HG03095 (cell line): ENCODE data around the gene TRIM52.
A peak's percentile ranks its signal among the peaks of the same experiment; 100 is the strongest.
"Not testable (repeated sequence)": the region's sequence is repeated elsewhere in the genome, so short reads cannot be mapped to it uniquely, and the experiment has no call there.

Experiments used
- ATAC-seq: cut with Tn5 transposase; IDR thresholded peaks from one replicate; pipeline ENCODE4 v1.9.1; 2021; ENCODE audit warnings: moderate library complexity; ENCODE audit not compliant: unreplicated experiment

Gene TRIM52

GRCh38 chr5:181260720-181261319 lies at the start of gene TRIM52:
Gene TRIM52, minus strand, starts transcription at chr5:181261143. Its CDS starts 330 bp downstream, at chr5:181260813.
- ATAC-seq = peak; percentile 73

GRCh38 chr5:181287331-181287730 lies 26.4 kb upstream of the TRIM52 start:
- not testable (repeated sequence) for ATAC-seq

GRCh38 chr5:181285962-181286705 lies 25.2 kb upstream of the TRIM52 start:
- not testable (repeated sequence) for ATAC-seq

GRCh38 chr5:181283841-181284755 lies 23.2 kb upstream of the TRIM52 start:
- not testable (repeated sequence) for ATAC-seq

GRCh38 chr5:181283347-181283746 lies 22.4 kb upstream of the TRIM52 start:
- ATAC-seq = no peak

GRCh38 chr5:181282874-181283273 lies 21.9 kb upstream of the TRIM52 start:
- no peak for ATAC-seq

- not testable (repeated sequence) for ATAC-seq
Observed at GRCh38 chr5:181282415-181282814, 21.5 kb upstream of the TRIM52 start.

GRCh38 chr5:181281984-181282316 lies 21.0 kb upstream of the TRIM52 start:
- no peak for ATAC-seq

GRCh38 chr5:181281077-181281983 lies 20.4 kb upstream of the TRIM52 start:
- no peak for ATAC-seq

GRCh38 chr5:181280251-181280762 lies 19.4 kb upstream of the TRIM52 start:
- ATAC-seq = no peak

- ATAC-seq = not testable (repeated sequence)
Observed at GRCh38 chr5:181273433-181273744, 12.4 kb upstream of the TRIM52 start.

- no peak for ATAC-seq
Observed at GRCh38 chr5:181271081-181271480, 10.1 kb upstream of the TRIM52 start.

- not testable (repeated sequence) for ATAC-seq
Observed at GRCh38 chr5:181267907-181268306, 7.0 kb upstream of the TRIM52 start.

- ATAC-seq = not testable (repeated sequence)
Observed at GRCh38 chr5:181267291-181267904, 6.5 kb upstream of the TRIM52 start.

GRCh38 chr5:181265092-181265671 lies 4.2 kb upstream of the TRIM52 start:
- no peak for ATAC-seq

- no peak for ATAC-seq
Observed at GRCh38 chr5:181263633-181264032, 2.7 kb upstream of the TRIM52 start.

- peak; percentile 53 for ATAC-seq
Observed at GRCh38 chr5:181261320-181262049, 542 bp upstream of the TRIM52 start.

GRCh38 chr5:181259974-181260719 lies 796 bp downstream of the TRIM52 start:
- no peak for ATAC-seq
